B cell (primary cell): Measurements from ENCODE around the gene DTNA. TPM values are rescaled to one million over a fixed set of nuclear protein-coding genes. Genes with fewer than 3 reads are reported as not detected.

ENCODE experiments used
- ATAC-seq: fragments of 200-7000 bp; cut with Tn5 transposase; one replicate; pipeline ENCODE4 v1.10.0; 2021; ENCODE audit warnings: low read depth, mild to moderate bottlenecking, moderate number of reproducible peaks, moderate library complexity
- CTCF ChIA-PET: fragments of 350-600 bp; sonication (Branson Sonifier 250); formaldehyde crosslinking; loops from one replicate; lab custom pipeline; 2021; ENCODE audit warnings: antibody characterized with exemption, inconsistent platforms; lab: Charles Lee
- POLR2A ChIA-PET: fragments of 350-600 bp; sonication (Branson Sonifier 250); formaldehyde crosslinking; loops from one replicate; lab custom pipeline; 2021; ENCODE audit warnings: antibody characterized with exemption; lab: Charles Lee
- DNase-seq: peaks from one replicate; pipeline ENCODE4 v3.0.0; 2013
- H2AFZ ChIP-seq: 2 replicates; pipeline ENCODE4 v1.6.1; 2012; ENCODE audit warnings: mild to moderate bottlenecking, low read depth, low read length; ENCODE audit not compliant: insufficient read depth, poor library complexity, severe bottlenecking
- H3K27ac ChIP-seq, 2 donors: 1 replicate in 1 of 2; 2 replicates in 1 of 2; pipeline ENCODE4 v1.5.1; 2012 to 2013; ENCODE audit warnings: low read length in 2 of 2, mild to moderate bottlenecking in 2 of 2, moderate library complexity in 1 of 2
- H3K27me3 ChIP-seq, 4 experiments: fragments of 200-600 bp in 1 of 4; sonication (generic) in 1 of 4; replicated peaks in 1 of 4; 1 replicate in 2 of 4; 2 replicates in 2 of 4; pipeline versions ENCODE4 v1.6.1 to v1.7.0; 2013 to 2016; ENCODE audit warnings: low read length in 3 of 4, mild to moderate bottlenecking in 2 of 4, mixed read lengths in 1 of 4, moderate library complexity in 1 of 4; ENCODE audit not compliant: insufficient read depth in 4 of 4, control insufficient read depth in 3 of 4; ENCODE audit errors: control extremely low read depth in 1 of 4
- H3K36me3 ChIP-seq, 2 experiments: replicated peaks in 1 of 2; 1 replicate in 1 of 2; 2 replicates in 1 of 2; pipeline versions ENCODE4 v1.6.1 to v1.7.1; 2013; ENCODE audit warnings: low read length in 1 of 2; ENCODE audit not compliant: insufficient read depth in 2 of 2, control insufficient read depth in 1 of 2; ENCODE audit errors: control extremely low read depth in 1 of 2, extremely low read depth in 1 of 2
- H3K4me1 ChIP-seq, 2 donors: fragments of 200-600 bp in 1 of 2; sonication (generic) in 1 of 2; 1 replicate in 1 of 2; 2 replicates in 1 of 2; pipeline versions ENCODE4 v1.5.1 to v1.6.1; 2013 to 2017; ENCODE audit warnings: low read length in 2 of 2; ENCODE audit not compliant: control insufficient read depth in 2 of 2, insufficient read depth in 2 of 2
- H3K4me2 ChIP-seq: replicated peaks from 2 replicates; pipeline ENCODE3; 2012; ENCODE audit warnings: mild to moderate bottlenecking, low read depth, low read length; ENCODE audit not compliant: poor library complexity, severe bottlenecking
- H3K4me3 ChIP-seq, 5 experiments: fragments of 200-600 bp in 1 of 5; sonication (generic) in 1 of 5; 1 replicate in 3 of 5; 2 replicates in 2 of 5; pipeline versions ENCODE4 v1.5.1 to v1.7.0; 2011 to 2016; ENCODE audit warnings: low read length in 4 of 5, mild to moderate bottlenecking in 4 of 5, low read depth in 2 of 5, control low read depth in 1 of 5, moderate library complexity in 1 of 5; ENCODE audit not compliant: insufficient read depth in 1 of 5; ENCODE audit errors: control extremely low read depth in 1 of 5, extremely low read depth in 1 of 5
- H3K79me2 ChIP-seq: fragments of 200-600 bp; sonication (generic); one replicate; pipeline ENCODE4 v1.6.0; 2016; ENCODE audit warnings: low read length; ENCODE audit not compliant: control insufficient read depth, insufficient read depth
- H3K9ac ChIP-seq: fragments of 200-600 bp; sonication (generic); 2 replicates; pipeline ENCODE4 v1.6.1; 2017; ENCODE audit warnings: mild to moderate bottlenecking, low read length, moderate library complexity
- H3K9me3 ChIP-seq, 3 donors: one replicate each; pipeline versions ENCODE4 v1.6.1 to v1.7.1; 2013; ENCODE audit warnings: low read length in 2 of 3; ENCODE audit not compliant: control insufficient read depth in 2 of 3, insufficient read depth in 1 of 3; ENCODE audit errors: control extremely low read depth in 1 of 3
- H4K20me1 ChIP-seq: 2 replicates; pipeline ENCODE4 v1.6.0; 2012; ENCODE audit warnings: mild to moderate bottlenecking, low read length; ENCODE audit not compliant: insufficient read depth, control insufficient read depth, poor library complexity, severe bottlenecking
- H3K27ac Mint-ChIP-seq: one replicate; pipeline ENCODE4 v1.8.0; 2021; ENCODE audit warnings: mixed read lengths
- H3K27me3 Mint-ChIP-seq: one replicate; pipeline ENCODE4 v1.8.0; 2021; ENCODE audit warnings: mixed read lengths
- H3K4me1 Mint-ChIP-seq: one replicate; pipeline ENCODE4 v1.8.0; 2021; ENCODE audit warnings: mixed read lengths
- H3K4me3 Mint-ChIP-seq: one replicate; pipeline ENCODE4 v1.8.0; 2021; ENCODE audit warnings: mixed read lengths
- H3K9me3 Mint-ChIP-seq: one replicate; pipeline ENCODE4 v1.8.0; 2022; ENCODE audit warnings: mixed read lengths; ENCODE audit not compliant: insufficient read depth
- CTCF ChIP-seq: fragments of 200-600 bp; IDR thresholded peaks from one replicate; pipeline ENCODE4 v1.8.0; 2022; ENCODE audit warnings: antibody characterized with exemption, mild to moderate bottlenecking
- EZH2 ChIP-seq: IDR thresholded peaks from 2 replicates; pipeline ENCODE4 v1.6.1; 2012; ENCODE audit warnings: borderline replicate concordance, low read depth, mild to moderate bottlenecking, moderate library complexity, low read length; ENCODE audit not compliant: insufficient read depth, poor library complexity, severe bottlenecking
- WGBS: methylation state at CpG from one replicate; pipeline ENCODE4 v1.1.5; 2013; ENCODE audit warnings: missing lambda C conversion rate; ENCODE audit not compliant: insufficient coverage; 5-methylcytosine and 5-hydroxymethylcytosine counted together
- intact Hi-C: fragments of 100-400 bp; cut with micrococcal nuclease; formaldehyde crosslinking; loops from one replicate; pipeline ENCODE4 v1.10.0; 2022
- polyA plus RNA-seq: library from polyadenylated mRNA; depleted of rRNA; stranded (reverse); fragments of >200 nt; gene quantifications from 2 replicates; pipeline ENCODE4 v1.2.3, GENCODE V29; 2012
- total RNA-seq, 2 donors: library from RNA; stranded (reverse); fragments of 120-200 nt in 1 of 2; gene quantifications; 1 replicate in 1 of 2; 2 replicates in 1 of 2; pipeline versions ENCODE4 v1.2.3 to v1.2.4, GENCODE V29; 2013 to 2022

The DTNA gene
- total and polyA plus RNA-seq, 2 donors (not counting 1 experiment from before 2014, with no cell fraction given), result not detected

GRCh38 chr18:34841891-34842290 is 131.8 kb downstream of the DTNA start:
- POLR2A ChIA-PET, result no interaction called here
- H3K27ac ChIP-seq, result no peak overlapping the region
- no peaks in the 10 kb centered on the region for H3K4me1 Mint-ChIP-seq
- DNase-seq (no peak), ATAC-seq (no peak)
- peaks cover 0 to 5% (median 0%) of the 10 kb centered on the region in 4 experiments for H3K27me3 ChIP-seq
- H2AFZ ChIP-seq, result no peak overlapping the region
- no peaks in the 10 kb centered on the region for H3K9me3 ChIP-seq
- no peaks in the 10 kb centered on the region for H4K20me1 ChIP-seq
- H3K79me2 ChIP-seq, result no peaks in the 10 kb centered on the region
- no peak overlapping the region for H3K4me3 Mint-ChIP-seq
- no peak overlapping the region for H3K27ac Mint-ChIP-seq
- no peak overlapping the region for H3K9ac ChIP-seq
- H3K9me3 Mint-ChIP-seq, result no peaks in the 10 kb centered on the region
- peaks cover 7% of the 10 kb centered on the region for H3K27me3 Mint-ChIP-seq
- no peaks in the 10 kb centered on the region for H3K36me3 ChIP-seq
- H3K4me1 ChIP-seq, result no peaks in the 10 kb centered on the region
- intact Hi-C loops, result no loop called here
- no peak for TF ChIP-seq CTCF
- CTCF ChIA-PET, result interaction anchor here (0.6 to 1.0 kb wide), 2 partner anchors 13 to 1296 kb away, joined by 3 read pairs; no protein-coding TSS in a partner anchor
- H3K4me3 ChIP-seq, result no peak overlapping the region
- H3K4me2 ChIP-seq, result no peak overlapping the region

DNA sequence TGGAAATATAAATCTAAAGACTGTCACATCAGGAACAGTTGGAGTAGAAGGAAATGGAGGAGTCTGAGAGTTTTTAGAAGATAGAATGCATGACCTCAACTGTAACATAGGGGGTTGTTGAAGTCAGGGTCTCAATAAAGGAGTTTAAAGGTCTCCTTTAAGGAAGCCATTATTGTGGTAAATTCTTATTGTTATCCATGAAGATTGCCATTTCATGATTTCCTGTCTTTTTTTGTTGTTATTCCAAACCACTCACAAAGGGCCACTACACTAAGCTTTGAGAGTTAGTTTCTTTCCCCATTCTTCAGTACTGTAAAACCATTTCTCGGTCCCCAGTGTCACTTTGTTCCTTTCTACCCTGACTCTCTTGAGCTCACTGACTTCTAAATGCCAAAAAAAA is 134.0 kb downstream of the DTNA start:
- intact Hi-C loops, result no loop called here
- no peak for ATAC-seq
- no peaks in the 10 kb centered on the region for H3K79me2 ChIP-seq
- Mint-ChIP-seq H3K27ac (no peak overlapping the region), H3K4me1 (no peaks in the 10 kb centered on the region), H3K4me3 (no peak overlapping the region), H3K9me3 (no peaks in the 10 kb centered on the region), H3K27me3 (peaks cover 7% of the 10 kb centered on the region)
- no peak overlapping the region for H3K4me3 ChIP-seq
- H3K36me3 ChIP-seq, result no peaks in the 10 kb centered on the region
- H3K9ac ChIP-seq, result no peak overlapping the region
- peaks cover 0 to 5% (median 2%) of the 10 kb centered on the region in 4 experiments for H3K27me3 ChIP-seq
- no peak for TF ChIP-seq EZH2
- no peaks in the 10 kb centered on the region for H3K4me1 ChIP-seq
- H2AFZ ChIP-seq, result no peak overlapping the region
- no peak overlapping the region for H3K27ac ChIP-seq
- no peaks in the 10 kb centered on the region for H3K9me3 ChIP-seq
- ChIA-PET CTCF (no interaction called here), POLR2A (no interaction called here)
- H4K20me1 ChIP-seq, result no peaks in the 10 kb centered on the region
- DNase-seq, result no peak
- no peak overlapping the region for H3K4me2 ChIP-seq
- 100% methylated on average over 1 of the region's 1 CpG for WGBS
